Erythroblast (primary cell): ENCODE results near the gene CARTPT.

Experiments used
- DNase-seq, 2 experiments: peaks; one replicate each; lab custom pipeline; 2025; lab: John Stamatoyannopoulos, UW
- GATA1 ChIP-seq: IDR thresholded peaks from 2 replicates; pipeline ENCODE4 v1.6.1; 2011; ENCODE audit warnings: low read depth, mild to moderate bottlenecking, control low read depth, low read length, moderate library complexity
- POLR2A ChIP-seq: IDR thresholded peaks from 2 replicates; pipeline ENCODE4 v1.6.1; 2011; ENCODE audit warnings: mild to moderate bottlenecking, low read length

The CARTPT gene

DNA sequence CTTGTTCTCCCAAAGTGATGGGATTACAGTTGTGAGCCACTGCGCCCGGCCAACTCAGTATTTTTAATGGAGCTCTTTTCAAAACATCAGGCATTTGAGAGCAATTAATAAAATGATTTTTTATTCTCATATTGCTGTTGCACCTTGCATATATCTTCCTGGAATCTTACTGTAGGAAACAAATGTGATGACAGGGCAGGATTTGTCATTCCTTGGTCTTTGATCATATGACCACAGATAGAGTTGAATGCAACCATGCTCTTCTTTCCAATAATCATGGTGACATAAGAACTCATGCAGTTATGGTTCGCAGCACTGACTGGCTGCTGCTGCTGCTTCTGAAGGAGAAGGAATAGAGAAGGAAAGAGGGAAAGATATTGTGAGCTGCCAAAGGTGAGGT, 28.1 kb downstream of the CARTPT start:
- TF ChIP-seq GATA1 (no peak), POLR2A (no peak)
- DNase-seq = no peak

DNA sequence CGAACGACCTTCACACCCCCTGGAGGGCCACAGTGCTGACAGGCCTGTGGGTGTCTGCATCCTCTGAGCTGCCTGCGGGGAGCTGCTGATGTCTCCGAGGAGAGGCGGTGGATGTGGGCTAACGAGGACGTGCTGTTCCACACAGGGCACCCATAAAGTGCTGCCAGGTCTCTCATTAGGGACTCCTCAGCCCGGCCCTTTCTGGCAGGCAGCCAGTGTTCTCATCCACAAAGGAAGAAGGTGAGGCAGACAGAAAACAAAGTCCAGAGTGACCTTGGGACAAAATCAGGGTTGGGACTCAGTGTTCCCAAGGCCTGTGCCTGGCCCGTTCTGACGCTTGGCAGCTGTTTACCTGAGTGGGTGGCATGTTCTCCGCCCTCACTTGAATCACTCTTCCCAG, 29.3 kb downstream of the CARTPT start:
- no peak for DNase-seq
- TF ChIP-seq GATA1 = no peak
- no peak for TF ChIP-seq POLR2A

DNA sequence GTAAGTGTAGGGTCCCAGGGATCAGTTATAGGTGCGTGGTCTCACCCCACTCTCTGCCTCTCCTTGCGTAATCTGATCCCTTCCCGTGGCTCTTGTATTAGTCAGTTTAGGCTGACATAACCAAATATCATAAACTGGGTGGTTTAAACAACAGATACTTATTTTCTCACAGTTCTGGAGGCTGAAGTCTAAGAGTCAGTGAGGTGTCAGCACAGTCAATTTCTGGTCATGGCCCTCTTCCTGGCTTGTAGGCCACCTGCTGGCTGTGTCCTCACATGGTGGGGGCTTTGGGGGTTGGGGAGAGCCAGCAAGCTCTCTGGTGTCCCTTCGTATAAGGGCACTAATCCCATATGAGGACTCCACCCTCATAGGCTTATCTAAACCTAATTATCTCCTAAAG, 32.3 kb downstream of the CARTPT start:
- TF ChIP-seq POLR2A (no peak), GATA1 (no peak)
- DNase-seq = no peak

DNA sequence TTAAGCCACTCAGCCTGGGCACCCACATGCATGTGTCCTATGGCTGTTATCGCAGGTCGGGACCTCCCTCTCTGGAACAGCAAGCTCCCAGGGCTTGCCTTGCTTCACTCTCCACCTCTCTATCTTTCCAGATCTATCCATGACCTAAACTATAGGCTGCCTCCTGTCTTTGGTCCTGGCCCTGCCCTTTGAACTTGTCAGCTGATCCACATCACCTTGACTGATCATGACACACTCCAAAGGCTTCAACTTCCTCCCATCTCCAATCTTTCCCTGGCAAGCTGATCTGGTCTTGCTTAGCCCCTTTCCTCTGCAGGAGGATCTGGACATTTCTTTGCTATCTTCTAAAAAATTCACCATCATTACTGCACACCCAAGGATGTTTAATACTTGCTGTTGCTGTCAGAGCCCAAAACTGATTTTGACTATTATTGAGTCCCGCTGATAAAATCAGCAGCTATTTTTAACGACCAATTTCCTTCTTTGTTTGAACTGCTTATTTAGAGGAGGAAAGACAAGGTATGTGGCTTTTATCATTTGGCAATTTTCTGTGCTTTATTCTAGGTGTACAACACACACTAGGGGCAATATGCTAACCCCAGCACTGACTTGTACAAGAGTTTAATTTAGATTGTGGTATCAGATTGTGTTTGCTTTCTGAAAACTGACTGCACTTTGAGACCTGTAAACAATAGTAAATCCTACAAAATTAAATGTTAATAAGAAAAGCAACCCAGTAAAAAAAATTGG, 33.5 kb downstream of the CARTPT start:
- DNase-seq = no peak
- TF ChIP-seq POLR2A (no peak), GATA1 (no peak)

DNA sequence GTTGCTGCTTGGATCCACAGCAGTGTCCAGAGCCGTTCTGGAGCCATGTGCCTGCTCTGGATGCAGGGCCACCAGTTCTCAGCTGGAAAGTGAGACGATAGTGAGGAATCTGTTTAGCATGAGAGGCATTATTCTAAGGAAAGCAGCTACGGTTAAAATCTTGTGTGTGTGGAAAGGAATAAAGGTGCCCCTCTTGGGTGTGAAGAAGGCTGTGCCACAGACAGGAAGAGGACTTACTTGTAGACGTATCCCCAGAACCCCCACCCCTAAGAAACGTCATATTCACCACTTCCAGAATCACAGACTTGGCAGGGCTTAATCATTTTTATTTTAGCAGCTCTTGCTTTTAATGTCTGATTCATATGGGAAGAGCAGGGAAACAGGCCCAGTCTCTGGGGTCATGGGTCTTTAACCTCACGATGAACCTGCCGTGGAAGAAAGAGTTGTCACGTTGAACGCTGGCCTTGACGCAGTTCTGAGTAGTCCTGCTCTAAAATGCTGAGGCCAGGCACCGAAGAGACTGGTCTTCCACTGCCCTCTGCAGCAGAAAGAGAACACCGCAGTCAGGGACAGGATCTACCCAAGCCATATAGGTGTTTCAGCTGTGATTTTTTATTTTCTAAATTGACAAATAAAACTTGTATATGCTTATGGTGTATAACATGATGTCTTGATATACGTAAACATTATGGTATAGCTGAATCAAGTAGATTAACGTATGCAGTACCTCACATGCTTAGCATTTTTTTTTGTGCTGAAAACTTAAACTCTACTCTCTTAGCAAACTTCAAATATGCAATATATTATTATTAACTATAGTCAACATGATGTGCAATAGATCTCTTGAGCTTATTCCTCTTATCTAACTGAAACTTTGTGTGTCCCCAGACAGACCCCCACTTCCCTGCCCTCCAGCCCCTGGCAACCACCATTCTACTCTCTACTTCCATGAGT, 38.8 kb downstream of the CARTPT start:
- peak; percentile 26 to 49 for DNase-seq
- TF ChIP-seq POLR2A (no peak), GATA1 (no peak)

DNA sequence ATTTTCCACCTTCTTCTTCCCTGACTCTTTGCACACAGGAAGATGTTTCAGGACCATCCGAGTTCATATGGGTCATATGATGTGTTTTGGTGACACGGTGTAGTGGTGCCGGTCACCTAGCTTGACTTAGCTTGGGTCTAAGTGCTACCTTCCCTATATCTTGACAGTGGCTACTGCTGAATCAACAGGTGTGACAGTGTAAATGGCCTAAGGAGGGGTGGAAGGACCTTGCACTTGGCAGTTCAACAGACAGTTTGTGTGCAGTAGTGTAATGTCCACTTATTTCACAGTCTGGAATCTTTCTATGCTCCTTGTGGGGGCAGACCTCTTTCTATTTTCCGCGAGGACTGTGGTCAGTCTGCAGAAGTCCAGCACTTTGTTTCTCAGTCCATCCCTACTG, 43.8 kb downstream of the CARTPT start:
- TF ChIP-seq POLR2A (no peak), GATA1 (no peak)
- no peak for DNase-seq

DNA sequence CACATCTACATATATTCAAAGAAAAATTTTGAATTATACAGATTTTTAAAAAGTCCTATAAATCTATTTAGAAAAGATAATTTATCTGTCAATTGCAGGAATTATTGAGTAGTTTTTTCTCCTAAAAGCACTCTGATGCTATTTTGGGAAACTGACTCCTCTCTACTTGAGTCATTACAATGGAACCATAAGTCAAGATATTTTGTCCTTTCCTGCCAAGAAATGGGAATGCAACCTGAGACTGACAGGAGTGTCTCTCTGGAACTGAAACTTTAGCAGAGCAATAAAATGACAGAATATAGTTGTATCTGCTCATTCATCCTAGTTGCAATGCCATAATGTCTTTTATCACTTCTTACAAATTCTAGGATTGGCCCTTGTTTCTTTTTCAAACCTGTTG, 48.6 kb downstream of the CARTPT start:
- no peak for DNase-seq
- TF ChIP-seq GATA1 = no peak
- no peak for TF ChIP-seq POLR2A

DNA sequence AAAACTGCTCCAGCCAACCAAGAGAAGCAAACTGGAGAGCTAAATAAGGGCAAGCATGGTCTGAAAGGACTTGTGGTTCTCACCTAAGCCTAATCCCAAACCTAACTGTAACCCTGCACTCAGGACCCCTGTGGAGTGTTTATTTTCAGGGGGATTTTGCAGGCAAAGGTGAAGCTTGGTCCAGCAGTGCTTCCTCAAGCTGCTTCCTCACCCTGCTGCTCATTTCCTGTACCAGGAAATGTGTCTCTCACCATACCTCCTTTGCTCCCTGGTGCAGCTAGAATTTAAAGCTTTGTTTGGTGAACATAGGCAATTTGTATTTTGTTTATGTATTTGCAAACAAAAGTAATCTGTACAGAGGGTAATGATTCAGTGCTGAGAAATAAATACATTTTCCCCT, 50.2 kb downstream of the CARTPT start:
- no peak for TF ChIP-seq POLR2A
- no peak for TF ChIP-seq GATA1
- no peak for DNase-seq

DNA sequence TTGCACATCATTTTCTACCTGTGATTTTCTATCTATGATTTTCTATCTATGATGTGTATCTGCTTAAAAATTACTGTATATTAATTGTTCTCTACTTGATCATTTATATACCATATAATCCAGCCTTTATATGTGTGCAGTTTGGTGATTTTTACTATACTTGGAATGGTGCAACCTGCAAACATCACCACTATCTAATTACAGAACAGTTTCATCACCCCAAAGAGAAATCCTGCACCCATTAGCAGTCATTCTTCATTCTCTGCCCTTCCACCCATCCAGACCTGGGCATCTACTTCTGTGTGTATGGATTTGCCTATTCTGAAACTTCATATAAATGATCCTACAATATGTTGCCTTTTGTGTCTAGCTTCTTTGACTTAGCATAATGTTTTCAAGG, 51.3 kb downstream of the CARTPT start:
- no peak for TF ChIP-seq POLR2A
- no peak for TF ChIP-seq GATA1
- peak in 1 of 2 experiments; percentile 6 for DNase-seq
